Sciatic nerve (tissue), 2 donors: Measurements from ENCODE around the gene TNS3. TPM values are rescaled to one million over a fixed set of nuclear protein-coding genes. Genes with fewer than 3 reads are reported as not detected.

ENCODE experiments used
- ATAC-seq: fragments of 200-7000 bp; cut with Tn5 transposase; one replicate; pipeline ENCODE4 v1.9.1; 2020; ENCODE audit warnings: mild to moderate bottlenecking, moderate library complexity
- DNase-seq: peaks from one replicate; pipeline ENCODE4 v3.0.0-alpha.2; 2020; ENCODE audit warnings: low spot score
- intact Hi-C: fragments of 100-400 bp; cut with DNase I; formaldehyde crosslinking; loops from one replicate; pipeline ENCODE4 v1.14.2; 2022
- total RNA-seq: library from RNA; stranded (reverse); fragmentation: NEBNext Ultra II Directional; extraction: Animal tissue kit (Norgen Biotek cat#: 25700); gene quantifications from one replicate; pipeline ENCODE4 v1.2.1, GENCODE V29; 2021
- donor health status: DM: no; HTN: no; CAD: no.
- donor health status: DM: no; HTN: no; CAD: no.

TNS3 gene
- total RNA-seq, 1 donor from 2014 or later, result 230 TPM

DNA sequence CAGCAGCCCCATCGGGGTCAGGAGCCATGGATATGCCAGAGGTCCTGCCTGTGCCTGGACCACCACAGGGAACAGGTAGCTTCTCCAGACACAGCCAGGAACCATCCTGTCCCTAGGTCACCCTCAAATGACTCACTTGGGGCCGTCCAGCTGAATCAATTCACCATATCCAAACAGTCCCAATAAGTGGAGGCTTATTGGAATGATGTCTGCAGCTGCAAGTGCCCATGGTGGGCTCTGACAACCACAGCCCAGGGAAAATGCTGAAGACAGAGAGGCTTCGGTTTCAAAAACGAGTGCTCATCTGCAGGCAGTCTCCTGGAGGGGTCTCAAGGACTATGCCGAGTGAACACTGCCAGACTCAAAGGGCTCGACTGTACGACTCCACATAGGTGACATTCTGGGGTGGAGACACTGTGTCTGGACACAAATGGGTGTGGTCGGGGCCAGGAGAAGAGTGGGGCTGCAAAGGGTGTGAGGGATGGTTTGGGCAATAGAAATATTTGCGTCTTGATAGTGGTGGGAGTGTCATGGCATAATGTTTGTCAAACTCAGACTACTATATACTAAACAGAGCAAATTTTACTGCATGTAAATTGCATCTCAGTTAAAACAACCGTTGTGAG, 204.8 kb downstream of the TNS3 start:
- intact Hi-C loops, result no loop called here
- DNase-seq (no peak), ATAC-seq (no peak)

DNA sequence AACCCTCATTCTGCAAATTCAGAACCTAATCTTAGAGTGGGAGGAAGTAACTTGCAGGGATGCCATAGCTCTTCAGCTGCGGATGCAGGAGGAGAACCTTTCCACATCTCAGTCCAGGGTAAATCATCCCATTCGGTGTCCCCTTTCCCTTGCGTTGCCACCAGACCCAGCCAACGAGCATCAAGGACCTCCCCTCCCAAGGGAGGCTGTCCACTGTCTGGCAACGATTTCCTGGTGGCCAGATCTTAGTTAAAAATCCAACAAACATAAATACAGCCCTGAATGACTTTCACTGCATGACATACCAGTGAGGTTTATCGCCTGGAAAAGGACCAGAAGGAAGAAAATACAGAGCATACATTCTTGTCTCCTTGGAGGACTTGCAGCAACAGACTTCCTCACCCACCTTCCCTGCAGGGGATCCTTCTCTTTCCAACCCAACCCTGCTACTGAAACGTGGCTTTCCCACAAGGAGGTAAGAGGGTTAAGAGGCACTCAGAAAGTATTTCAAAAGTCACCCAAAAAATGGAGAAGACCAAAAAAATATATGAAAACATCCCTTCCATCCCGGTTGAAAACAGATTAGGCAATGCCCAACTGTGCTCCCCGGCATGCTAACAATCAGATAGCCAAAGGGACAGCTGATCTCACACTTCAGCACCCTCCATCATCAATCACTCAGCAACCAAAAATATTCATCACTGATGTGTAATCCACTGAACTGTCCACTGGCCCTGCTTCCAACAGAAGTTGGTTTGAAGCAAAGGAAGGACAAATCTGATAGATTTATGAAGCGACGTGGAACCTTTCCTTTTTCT, 206.6 kb downstream of the TNS3 start:
- DNase-seq (peak; percentile 33), ATAC-seq (no peak)
- intact Hi-C loops, result no loop called here

DNA sequence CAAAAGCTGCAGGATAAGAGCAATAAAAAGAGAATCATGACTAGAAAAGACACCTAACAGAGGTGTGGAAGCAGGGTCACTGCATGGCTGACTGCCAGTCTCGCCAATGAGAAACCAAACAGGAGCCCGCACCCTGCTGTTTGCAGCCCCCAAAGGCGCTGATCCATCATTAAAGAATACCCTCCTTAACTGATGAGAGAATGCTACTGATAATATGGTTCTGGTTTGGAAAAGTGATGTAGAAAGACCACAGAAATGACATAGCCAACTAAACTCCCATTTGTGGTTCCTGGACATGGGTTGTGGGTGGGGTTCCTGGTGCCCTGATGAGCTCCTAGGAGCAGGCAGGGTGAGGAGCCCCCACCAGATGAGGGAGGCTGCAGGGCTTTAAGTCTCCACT, 207.4 kb downstream of the TNS3 start:
- no peak for ATAC-seq
- DNase-seq, result peak; percentile 51
- intact Hi-C loops, result no loop called here

DNA sequence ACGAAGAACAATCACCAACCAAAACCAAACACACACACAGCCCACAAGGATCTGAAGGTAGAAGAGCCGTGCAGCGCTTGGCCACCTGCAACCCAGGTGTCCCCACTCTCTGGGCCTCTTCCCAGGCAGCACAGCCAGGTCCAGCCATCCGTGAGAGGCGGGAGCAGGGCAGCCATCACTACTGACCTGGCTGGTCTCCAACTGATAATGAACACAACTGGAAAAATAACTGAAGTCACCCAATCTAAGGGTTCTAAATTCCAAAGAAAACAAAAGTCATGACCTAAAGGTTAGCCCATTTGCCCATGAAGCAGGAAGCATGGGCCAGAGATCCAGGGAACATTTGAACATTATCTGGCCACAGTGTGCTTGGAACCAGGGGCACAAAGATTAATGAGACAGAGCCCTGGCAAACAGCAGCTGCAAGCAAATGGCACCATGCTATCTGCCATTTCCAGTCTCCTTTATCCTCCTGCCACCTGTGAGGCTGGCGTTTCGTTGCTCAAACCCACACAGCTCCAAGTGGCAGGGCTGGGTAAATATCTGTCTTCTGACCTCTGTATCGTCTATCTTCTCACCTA, 207.9 kb downstream of the TNS3 start:
- ATAC-seq, result no peak
- intact Hi-C loops, result no loop called here
- no peak for DNase-seq

DNA sequence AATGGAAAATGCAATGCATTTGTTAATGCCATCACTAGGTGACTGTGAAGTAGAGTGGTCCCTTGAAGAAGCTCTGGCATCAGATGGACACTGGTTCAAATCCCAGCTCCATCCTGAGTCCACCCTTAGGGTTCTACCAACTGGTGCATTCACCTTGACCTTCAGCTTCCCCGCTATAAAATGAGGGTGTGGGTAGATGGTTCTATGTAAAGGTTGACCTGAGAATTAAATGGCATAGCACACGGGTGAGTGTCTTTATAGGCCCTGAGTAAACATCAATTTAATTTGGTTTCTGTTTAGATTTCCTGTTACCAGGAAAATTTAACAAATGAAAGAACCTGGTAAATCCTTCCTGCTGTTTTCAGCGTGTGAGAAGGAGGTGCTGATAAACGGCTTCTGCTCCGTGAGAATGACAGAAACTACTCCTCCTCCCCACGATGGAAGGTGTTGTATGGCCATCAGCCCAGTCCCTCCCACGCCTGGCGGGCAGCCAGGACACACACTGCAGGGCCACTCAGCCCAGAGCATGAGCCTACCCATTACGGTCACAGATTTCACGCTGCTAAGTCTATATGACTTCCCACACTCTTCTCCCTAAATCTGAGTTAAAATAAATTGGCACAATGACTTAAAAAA, 210.1 kb downstream of the TNS3 start:
- peak; percentile 60 for ATAC-seq
- intact Hi-C loops, result no loop called here

DNA sequence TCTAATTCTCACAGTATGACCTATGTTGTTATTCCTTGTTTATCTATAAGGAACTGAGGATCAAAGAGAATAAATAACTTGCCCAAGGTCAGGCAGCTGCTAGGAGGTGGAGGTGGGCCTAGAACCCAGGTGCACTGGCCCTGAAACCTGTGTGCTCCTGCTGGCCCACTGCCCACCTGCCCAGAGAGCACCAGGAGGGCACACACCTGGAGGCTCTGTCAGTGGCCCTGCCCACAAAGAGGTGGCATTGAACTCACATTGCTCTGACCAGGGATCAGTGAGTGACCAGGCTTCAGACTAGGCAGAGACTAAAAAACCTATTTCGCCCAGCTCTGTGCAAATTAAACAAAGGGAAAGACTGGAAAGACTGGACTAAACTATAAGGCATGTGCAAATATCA, 210.6 kb downstream of the TNS3 start:
- DNase-seq (no peak), ATAC-seq (no peak)
- intact Hi-C loops, result no loop called here

More for the DNA sequence above, 210.1 kb downstream of the TNS3 start:
- DNase-seq, result peak; percentile 88

DNA sequence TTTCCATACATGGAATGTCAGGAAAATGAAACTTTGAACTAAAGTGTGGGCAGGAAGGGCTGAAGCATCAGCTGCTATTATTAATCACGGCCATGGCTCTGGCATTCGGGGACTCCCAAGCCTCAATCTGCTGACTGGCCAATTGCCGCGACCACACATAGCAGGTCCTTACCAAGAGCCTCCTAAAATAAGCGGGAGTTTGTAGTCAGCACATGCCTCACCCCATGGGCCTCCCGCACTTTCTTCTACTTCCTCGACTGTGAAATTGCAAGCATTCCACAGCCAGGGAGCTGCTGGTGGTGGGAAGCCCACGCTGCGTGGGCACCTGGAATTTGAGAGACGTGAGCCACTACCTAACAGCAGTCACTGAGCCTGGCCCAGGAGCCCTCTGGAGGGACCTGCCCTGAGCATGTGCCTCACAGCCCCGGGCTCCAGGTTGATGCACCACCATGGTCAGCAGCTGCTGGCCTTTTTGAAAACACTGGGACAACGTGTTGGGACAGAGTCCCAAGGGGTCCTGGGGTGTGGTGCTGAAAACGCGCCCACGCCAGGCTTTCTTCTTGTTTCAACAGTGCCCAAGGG, 211.4 kb downstream of the TNS3 start:
- ATAC-seq, result no peak

DNA sequence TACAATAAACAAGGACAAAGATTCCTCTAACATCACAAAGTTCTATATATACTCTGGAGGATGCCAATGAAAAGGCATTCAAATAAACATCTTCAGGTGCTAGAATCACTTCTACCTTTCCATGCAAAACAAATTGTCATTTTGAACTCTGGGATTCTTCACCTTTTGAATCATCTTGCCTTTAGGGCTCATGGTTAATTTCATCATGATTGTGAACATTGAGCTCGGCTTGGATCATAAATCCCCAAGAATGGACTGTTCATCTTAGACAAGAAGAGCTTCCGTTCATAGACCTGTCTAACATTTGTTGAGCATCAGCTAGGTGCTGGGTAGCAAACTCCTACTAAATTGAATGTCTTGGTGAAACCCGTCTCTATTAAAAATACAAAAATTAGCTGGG, 212.2 kb downstream of the TNS3 start:
- ATAC-seq (no peak), DNase-seq (no peak)
- intact Hi-C loops, result no loop called here

More for the DNA sequence above, 211.4 kb downstream of the TNS3 start:
- DNase-seq, result no peak
- intact Hi-C loops, result no loop called here

DNA sequence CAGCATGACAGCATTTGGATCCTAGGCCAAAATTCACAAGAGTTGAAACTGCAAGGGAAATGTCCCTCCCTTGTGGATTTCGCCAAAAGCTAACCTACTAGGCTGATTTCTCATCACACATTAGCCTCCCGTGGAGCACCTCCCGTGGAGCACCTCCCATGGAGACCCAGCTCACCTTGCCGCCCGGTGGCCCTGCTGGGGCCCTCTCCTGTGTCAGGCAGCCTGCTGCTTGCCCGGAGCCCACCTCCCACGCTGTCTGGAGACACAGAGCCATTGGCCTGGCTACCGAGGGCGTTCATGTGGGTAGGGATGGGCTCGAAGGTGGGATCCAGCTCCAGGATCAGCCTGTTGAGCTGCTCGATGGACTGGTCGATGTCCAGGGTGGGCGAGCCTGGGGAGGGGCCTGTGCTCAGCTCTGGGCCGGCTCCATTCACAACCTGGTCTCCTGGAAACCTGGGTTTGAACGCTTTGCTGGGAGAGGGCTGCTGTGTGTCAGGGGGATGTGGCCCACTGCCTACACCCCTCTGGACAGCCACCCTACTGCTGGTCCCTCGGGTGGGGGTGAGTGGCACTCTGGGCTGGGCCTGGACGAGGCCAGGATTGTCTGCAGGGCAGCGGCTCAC, 213.6 kb downstream of the TNS3 start:
- DNase-seq (no peak), ATAC-seq (no peak)
- intact Hi-C loops, result no loop called here

DNA sequence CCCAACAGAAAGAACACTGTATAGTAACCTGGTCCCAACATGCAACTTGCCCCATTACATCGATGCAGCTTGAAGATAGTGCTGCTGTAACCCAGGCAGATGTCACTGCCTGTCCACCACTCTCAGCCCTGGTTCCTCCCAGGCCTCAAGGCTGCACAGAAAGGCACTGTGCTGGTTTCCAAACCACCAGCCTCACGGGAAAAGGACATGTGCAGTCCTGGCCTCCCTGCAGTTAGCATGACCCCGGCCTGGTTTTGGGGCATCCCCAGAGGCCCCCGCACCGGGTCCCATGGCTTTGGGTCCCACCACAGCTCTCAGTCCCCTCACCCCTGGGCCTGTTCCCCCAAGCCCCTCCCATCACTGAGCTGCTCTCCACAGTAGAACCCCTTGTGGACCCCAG, 214.5 kb downstream of the TNS3 start:
- intact Hi-C loops, result no loop called here

DNA sequence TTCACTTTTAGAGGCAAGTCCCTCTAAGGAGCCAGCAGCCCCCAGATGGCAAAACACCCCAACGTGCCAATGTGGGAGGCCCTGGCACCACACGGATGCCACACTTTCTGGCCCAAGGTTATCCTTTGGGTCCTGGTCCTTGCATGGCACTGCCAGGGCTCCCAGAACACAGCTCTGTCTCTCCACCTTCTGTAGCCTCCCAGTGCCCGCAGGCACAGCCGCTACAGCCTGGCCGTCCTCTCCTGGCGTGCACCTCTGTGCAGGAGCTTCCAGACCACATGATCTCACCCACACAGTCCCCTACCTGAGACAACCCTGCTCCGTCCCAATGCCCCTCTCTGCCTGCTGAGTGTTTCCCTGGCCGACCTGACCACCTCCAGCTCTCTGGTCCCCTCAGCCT, 215.0 kb downstream of the TNS3 start:
- intact Hi-C loops, result no loop called here
- ATAC-seq, result no peak
- DNase-seq, result no peak

More for the DNA sequence above, 214.5 kb downstream of the TNS3 start:
- ATAC-seq (peak; percentile 68), DNase-seq (no peak)

DNA sequence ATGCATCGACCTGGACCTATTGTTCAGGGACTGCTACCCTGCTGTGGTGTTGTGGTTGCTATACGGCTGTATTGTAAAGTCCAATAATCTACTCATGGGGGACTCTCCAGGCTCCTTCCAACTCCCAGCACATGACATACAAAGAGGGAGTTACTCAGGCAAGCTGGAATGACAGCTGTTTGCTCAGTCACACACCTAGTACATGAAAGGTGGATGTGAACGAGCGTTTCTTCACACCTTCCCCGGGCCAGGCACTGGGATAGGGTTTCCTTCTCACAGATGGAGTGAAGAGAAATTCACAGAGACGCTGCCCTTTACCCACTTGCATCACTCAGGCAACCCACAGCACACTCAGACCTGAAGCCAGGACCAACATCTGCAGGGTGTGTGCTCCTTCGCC, 215.7 kb downstream of the TNS3 start:
- intact Hi-C loops, result no loop called here
- no peak for ATAC-seq
- DNase-seq, result no peak

DNA sequence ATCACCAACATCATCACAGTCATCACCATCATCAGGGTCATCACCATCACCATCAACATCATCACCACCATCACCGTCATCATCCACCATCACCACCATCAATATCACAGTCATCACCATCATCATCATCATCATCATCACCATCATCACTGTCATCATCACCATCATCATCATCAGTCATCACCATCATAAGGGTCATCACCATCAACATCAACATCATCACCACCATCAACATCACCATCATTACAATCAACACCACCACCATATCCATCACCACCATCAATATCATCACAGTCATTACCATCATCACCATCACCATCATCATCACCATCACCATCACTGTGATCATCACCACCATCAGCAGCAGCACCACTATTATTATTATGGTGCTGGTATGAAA, 218.9 kb downstream of the TNS3 start:
- no peak for ATAC-seq
- intact Hi-C loops, result no loop called here
- DNase-seq, result no peak

DNA sequence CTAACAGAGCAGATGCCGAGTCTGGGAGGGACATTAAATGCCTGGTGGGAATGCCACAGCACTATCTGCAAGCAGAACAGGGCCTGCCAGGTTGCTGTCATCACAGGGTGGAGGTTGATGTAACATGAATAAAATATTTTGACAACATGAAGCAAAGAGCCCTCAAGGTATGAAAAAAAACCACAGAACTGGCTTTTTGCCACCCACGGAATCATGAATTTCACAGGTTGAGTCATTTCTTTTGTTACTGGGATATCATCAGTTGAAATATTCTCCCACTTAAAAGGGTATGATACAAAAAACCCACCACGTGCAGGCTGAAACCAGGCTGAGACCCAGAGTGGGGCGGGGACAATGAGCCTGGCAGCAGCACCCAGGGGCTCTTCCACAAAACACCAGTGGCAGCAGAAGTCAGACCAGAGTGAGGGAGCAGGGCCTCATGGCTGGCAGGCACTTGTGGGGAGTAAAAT, 220.1 kb downstream of the TNS3 start:
- no peak for ATAC-seq
- DNase-seq, result no peak
- intact Hi-C loops, result no loop called here

DNA sequence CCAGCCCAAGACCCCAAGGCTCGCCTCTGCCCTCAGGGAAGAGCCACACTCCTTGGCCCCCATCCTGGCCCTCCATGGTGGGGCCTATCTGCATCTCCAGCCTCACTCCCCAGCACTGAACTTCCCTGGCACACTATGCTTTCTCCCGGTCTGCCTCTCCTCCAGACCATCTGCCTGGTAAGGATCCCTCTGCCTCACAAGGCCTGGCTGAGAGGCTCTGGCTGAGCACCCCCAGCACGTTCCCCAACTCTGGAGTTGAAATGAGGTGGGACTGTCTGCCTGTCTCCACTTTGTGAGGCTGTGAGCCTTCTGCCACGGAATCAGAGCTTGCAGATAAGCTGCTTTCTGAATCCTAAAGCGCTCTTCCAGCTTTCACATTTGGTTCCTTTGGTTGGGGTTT, 220.7 kb downstream of the TNS3 start:
- DNase-seq (no peak), ATAC-seq (no peak)
- intact Hi-C loops, result no loop called here

DNA sequence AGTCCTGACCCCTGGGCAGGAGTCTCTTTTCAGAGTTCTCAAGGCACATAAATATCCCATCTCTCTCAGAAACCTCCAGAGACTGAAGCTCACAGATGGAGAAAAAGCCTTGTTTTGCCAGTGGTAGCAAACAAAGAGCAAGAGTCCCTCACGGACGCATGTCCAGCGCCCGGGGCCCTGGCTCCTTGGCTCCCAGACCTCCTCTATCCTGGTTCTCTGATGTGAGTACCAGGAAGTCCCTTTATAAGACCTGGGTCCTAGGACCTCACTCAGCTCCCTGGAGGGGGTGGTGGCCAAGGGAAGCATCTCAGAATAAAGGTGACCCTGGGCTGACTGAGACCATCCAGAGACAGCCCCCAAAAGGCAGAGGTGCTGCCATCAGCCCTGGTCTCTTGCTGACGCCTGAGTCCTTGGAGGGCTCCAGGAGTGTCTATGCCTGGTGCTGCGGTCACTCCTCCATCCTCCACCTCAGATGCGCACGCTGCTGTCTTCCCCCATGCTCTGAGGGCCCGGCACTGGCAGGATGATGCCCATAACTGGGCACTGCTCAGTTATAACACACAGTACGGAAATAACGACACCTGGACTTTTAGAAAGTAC, 221.5 kb downstream of the TNS3 start:
- no peak for DNase-seq
- peak; percentile 3 for ATAC-seq
- intact Hi-C loops, result no loop called here

DNA sequence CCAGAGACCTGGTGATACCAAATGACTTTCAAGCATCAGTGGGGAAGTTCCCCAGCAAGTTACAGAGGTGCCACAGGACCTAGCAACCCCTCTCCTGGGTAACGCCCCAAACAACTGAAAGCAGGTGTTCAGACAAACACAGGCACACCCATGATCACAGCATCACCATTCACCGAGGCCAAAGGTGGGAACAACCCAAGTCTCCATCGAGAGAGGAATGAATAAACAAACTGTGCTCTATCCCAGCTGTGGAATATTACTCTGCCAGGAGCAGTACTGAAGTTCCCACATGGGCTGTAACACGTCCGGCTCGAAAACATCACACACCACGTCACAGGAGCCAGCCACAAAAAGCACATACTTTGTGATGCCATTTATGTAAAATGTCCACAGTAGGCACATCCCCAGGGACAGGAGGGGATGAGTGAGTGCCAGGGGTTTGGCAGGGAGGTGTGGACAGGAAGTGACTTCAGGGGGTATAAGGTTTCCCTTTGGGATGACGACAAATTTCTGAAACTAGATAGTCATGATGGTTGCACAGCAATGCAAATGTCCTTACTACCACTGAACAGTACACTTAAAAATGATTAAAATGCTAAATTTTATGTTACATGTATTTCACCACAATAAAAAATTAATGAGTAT, 222.8 kb downstream of the TNS3 start:
- no peak for DNase-seq
- intact Hi-C loops, result no loop called here
- ATAC-seq, result no peak

DNA sequence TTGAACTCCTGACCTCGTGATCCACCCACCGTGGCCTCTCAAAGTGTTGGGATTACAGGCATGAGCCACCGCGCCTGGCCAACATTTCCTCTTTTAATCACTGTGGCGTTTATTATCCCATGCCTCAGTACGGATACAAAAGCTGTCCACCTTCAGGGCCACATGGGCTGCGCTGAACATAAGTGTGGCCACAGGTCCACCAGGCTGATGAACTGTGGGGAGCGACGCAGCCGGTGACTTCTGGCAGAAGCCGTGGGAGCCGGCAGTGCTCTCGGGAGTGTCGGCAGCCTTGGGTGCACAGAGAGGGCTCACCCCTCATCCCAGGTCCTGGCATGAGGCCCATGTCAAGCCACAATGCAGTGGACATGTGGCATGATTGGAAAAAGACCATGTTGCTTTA, 223.6 kb downstream of the TNS3 start:
- DNase-seq, result no peak
- intact Hi-C loops, result no loop called here

More for the DNA sequence above, 223.6 kb downstream of the TNS3 start:
- no peak for ATAC-seq
